HG02970 (cell line): ENCODE data around the gene ANKRD28.

ENCODE experiments used
- ATAC-seq: cut with Tn5 transposase; IDR thresholded peaks from one replicate; pipeline ENCODE4 v1.9.1; 2021; ENCODE audit warnings: mild to moderate bottlenecking, moderate library complexity, moderate number of reproducible peaks; ENCODE audit not compliant: unreplicated experiment, low FRiP score

Gene ANKRD28

DNA sequence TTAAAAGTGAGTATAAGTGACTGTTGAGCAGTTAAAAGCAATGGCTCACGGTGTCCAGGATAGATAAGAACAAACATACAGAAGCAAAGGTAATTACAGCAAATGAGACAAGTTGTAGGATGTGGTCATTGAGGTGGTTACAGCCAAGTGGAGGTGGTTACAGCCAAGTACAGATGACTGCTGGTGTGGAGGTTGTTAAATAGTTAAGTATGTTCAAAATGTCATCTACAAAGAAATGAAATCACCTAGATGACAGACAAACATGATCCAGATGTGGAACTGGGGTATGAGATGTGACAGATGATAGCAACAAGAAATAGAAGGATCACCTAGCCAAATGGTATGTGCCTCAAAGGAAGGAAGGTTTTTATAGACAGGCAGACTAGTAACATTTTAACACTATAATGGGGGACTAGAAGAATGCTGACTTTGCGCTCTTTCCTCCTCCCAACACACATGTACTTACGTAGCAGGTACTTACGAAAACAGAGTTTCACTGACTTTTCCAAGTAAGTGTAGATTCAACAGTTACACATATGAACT lies 6.8 kb upstream of the ANKRD28 start:
- no peak for ATAC-seq

DNA sequence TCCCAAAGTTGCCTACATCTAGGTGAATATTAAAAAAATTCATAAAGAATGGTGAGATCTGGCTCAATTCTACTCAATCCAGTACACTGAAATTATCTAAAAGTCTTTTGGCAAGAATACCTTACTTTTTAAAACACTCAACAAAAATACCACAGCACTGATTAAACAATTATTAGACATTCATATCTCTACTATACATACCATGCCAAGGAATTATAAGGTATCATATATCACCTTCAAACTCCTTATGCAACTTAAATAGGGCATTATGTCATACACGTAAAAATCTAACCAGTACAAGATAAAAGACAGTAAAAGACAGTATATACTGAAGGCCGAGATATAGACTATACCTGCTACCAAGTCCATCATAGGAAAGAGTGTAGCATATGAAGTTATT lies 6.1 kb upstream of the ANKRD28 start:
- ATAC-seq = no peak

DNA sequence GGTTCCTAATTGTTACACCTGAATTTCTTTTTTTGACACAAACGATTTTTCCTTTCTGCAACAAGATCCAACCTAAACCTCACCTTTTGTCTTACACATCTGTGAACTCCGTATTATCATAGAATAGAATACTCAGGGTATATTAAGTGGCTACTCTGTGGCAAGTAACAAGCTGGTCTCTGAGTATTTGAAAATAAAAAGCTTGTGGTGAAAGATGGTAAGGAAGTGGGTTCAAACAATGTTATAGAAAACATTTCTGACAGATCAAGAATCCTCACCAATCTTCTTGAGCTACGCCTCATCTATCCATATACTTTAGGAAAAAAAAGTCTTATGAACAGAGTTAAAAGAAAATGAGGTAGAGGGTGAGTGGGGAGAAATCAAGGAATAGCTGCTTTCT lies 3.5 kb upstream of the ANKRD28 start:
- no peak for ATAC-seq

DNA sequence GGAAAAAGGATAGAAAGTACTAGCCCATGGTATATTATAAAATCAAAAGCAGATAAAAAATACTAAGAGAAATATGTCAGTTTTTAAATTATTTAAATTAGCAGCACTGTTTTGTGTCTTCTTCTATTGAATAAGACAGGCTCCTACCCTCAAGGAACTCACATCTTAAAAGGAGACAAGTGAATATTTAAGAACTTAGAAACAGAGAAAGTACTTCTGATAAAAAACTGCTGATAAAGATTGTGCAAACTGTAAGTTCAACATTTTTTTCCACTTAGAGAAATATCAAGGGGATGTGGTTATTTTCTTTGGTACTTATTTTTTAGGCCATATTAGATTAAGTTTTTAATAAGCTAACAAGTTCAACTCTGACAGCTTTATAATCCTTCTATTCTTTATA lies 3.0 kb upstream of the ANKRD28 start:
- ATAC-seq = no peak

DNA sequence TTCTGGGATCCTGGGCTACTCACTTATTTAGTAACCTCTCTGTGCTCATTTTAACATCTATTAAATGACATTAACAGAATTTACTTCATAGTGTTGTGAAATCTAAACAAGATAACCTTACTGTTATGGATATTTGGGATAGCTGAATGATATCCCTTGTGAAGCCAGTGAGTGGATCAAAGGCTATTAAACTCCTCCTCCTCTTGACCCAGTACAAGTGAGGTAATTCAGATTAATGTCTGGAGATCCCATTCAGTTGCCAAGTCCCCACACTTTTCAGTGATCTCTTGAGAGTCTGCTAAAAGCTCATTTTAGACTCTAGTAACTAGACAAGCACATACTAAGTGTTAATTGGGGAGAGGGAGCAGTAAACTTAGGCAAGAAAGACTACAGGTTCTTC lies 2.5 kb upstream of the ANKRD28 start:
- ATAC-seq = no peak

DNA sequence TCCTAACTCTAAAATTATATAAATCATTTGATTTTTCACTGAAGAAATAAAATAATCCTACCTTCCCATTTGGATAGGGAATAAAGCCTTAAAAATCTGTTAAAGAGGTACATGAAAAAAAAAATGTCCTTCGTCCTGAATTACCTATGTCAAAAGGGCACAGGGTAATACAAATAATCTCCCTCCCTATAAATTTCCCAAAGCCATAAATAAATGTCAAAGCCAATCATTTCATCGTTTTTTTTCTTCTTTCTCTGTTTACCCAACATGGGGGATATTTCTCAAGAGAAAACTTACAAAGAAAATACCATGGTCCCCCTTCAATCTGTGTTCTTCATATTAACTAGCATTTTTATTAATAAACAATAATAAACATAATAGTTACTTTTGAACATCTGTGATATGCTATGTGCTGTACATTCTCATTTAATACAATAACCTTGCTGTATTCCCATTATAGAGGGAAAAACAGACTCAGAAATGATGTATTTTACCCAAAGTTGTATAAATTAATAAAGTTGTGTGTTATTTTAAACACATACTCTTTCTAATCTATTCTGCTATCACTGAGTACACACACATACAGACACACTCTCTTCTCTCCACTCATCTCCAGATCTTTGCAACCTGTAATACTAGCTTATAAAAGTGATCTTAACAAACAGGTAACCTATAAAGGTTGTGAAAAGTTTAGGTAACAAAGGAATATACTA lies 910 bp upstream of the ANKRD28 start:
- ATAC-seq = no peak

DNA sequence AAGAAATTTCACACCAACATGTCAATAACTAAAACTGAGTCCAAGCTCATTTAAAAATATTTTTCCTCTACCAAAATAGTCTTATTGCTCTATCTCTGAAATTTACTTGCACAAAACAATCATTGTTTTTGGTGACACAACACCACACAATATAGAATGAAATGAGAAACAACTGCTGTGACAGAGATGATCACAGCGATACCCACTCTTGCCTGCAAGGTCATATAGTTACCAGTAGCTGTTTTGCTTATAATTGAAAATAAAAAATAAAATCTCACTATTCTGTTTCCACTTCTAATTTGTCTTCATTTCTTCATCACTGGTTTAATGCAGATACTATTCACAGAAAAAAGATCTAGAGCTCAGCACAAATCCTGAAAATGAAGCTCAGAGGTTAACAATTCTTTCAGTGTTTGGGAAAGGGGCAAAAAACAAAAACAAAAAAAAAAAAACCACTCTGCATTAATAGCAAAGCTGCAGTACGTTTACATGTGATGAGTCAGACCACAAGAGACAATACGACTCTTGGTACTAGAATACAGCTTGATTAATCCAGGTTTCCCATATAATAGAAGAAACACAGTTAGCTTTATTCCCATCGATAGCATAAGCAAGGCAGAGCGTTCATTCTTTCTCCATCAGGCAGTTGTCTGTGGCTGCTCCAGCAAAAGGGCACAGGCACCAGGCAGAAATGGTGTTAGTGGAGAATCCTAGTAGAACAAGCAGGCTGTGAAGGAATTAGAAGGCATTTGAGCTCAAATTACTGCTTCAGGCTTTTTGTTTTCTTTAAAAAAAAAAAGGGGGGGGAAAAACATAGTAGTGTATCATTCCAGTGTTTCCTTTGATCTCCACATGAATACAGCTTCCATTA lies 773 bp downstream of the ANKRD28 start:
- ATAC-seq = no peak

DNA sequence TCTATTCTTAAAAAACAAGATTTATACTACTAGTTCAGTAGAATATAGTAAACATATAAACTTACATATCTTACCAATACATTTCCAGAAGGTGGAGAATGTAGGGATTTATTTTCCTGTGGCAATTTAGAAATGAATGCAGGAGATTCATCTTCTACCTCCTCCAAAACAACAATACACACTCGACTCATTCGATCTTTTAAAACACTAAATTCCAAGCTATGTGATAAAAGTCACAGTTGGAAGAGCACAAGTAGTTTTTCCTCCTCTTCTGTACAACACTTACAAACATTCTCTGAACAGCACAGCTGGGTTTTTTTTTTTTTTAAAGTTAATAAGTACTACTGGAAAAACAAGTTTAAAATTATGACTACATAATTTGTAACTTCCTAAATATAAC lies 1.4 kb downstream of the ANKRD28 start:
- no peak for ATAC-seq

DNA sequence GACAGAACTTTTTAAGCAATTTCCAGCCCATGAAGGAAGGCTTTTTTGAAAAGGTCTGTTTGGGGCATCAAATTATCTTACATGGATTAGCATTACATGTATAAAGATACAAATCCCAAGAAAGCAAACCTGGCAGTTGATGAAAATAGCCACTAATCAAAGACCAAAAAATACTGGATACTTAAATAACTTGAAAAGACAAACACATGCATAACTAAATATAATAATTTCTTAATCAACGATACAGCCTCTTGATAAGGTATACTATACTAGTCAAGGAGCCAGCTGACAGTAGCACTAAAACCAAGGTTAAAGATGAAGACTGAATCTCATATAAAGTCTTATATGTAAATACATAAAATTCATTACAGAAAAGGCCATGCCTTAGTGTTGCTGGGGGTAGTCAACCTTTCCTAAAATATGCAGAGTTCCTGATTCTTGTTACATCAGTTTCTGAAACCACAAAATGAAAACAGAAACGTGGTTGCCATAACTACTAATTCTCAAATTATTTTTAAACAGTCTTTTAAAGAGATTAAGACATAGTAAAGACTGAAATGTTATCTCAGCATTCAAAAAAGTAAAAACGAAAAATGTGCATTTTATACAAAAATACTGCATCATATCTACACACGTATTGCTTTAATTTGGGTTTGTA lies 2.0 kb downstream of the ANKRD28 start:
- no peak for ATAC-seq

DNA sequence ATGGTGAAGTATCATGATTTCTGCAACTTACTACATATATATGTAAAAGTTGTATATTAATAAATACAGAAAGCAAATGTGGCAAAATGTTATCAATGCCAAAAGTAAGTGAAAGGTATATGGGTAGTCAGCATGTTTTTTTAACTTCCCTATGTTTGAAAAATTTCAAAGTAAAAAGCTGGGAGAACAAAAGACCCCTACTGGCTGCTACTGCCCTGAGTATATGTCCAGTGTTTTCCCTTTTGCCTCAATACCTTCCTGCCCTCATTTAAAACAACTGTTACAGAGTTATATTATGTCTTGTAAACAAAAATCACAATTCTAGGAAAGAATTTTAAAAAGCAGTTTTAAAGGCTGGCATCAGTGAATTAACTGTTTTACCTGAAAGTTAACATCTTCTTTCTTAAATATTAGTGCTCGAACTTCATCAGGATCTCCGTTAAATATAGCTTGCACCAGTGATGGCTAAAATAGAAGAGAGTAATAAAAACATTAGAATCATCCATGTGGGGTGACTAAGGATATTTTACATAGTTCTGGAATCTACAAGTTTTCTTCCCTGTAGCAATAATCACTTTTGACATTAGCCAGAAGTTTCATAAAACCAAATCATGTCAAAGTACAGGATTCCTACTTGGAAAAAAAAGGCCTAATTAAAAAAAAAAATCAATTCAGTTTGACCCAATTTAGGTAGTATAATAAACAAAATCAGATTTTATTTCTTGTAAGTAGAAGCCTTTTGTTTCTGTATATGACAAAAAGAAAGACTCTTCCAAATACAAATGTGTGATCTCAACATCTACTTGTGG lies 2.7 kb downstream of the ANKRD28 start:
- ATAC-seq = no peak

DNA sequence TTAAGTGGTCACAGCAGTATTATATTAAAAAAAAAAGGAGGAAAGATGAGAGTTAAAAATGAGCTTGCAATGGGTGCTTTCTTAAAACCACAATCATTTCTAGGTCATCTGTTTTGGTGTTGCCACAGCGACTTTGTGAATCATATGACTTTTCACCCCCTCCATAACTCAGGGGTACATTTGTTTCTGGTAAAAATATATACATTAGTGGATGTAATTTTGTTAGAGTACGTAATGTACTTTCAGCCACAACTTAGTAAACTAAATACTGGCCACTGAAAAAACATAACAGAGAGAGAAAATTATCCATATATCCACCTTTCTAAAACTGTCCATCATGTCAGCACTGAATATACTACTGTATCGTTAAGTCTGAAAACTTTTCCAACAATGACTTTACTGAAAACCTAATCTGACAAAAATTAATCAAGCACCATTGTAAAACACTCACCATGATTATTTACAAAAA lies 3.4 kb downstream of the ANKRD28 start:
- no peak for ATAC-seq

DNA sequence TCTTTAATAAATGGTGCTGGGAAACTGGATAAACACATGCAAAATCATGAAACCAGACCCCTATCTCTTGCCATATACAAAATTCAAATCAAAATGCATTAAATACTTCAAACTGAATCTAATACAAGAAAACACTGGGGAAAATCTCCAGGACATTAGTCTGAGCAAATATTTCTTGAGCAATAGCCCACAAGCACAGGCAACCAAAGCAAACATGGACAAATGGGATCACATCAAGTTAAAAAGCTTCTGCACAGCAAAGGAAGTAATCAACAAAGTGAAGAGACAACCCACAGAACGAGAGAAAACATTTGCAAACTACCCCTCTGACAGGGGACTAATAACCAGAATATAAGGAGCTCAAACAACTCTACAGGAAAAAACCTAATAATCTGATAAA lies 6.3 kb downstream of the ANKRD28 start:
- ATAC-seq = no peak

DNA sequence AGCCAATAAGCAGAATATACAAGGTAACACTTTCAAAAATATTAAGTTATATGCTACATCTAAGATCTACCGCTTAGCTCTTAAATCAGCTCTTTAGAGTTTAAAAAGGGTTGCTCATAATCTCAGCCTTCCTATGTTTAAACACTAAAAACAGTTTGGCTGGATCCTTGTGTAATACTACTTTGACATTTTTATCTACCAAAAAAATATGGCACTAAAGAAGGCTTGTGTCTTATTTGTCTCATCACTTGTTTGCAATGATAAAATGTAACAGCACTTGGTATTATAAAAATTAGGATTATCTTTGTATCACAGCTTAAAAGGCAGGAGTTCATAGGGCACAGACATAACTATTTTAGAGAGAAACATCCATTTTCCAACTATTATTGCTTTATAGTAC lies 9.8 kb downstream of the ANKRD28 start:
- no peak for ATAC-seq

DNA sequence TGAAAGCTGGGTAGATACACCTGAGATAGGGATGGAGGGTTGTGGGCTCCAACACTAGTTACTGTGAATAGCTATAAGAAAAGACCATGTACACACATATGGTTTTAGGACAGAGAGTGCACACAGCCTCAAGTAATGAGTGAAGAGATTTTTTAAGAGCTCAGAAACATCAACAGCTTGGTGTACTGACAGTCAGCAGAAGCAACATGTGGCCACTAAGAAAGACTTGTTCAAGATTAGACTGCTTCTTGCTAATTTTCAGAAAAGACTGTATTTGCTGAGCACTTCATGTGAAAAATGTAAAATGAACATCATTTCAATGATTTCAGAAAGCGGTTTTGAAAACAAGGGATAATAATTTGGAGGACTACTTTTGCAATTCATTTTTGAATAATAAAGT lies 10.3 kb downstream of the ANKRD28 start:
- ATAC-seq = no peak

DNA sequence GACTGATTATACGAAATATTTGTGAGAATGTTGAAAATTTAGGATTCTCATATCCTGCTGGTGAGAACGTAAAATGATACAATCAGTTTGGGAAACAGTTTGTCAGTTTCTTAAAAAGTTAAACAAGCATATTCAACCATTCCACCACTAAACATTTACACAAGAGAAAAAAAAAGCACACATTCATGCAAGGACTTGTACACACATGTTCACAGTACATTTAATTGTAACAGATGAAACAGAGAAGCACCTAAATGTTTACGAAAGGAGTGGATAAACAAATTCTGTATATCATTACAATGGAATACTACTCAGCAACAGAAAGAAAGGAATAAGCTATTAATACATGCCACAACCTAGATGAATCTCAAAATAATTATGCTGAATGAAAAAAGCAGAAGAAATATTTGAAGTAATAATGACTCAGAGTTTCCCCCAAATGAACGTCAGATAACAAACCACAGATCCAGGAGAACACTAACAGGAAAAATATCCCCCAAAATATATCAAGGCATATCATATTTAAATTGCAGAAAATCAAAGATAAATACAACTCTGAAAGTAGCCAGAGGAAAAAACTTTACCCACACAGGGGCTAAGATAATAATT lies 14.3 kb downstream of the ANKRD28 start:
- ATAC-seq = no peak

DNA sequence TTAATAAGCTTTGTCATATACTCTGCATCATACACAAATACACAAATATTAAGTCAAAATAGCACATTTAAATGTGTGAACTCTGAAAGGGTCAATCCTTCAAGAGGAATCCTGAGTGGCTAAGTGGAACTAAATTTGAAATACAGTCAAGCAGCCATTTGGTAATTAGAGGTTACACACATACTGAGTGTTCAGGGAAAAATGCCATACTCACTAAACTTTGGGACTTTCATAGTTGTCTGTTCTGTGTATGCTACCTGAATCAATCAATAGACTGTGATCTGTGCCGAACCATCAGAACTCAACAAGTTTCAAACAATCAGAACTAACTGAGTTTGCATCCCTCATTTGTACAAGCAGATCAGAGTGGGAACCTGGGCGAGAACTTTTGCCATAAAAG lies 15.3 kb downstream of the ANKRD28 start:
- ATAC-seq = no peak

DNA sequence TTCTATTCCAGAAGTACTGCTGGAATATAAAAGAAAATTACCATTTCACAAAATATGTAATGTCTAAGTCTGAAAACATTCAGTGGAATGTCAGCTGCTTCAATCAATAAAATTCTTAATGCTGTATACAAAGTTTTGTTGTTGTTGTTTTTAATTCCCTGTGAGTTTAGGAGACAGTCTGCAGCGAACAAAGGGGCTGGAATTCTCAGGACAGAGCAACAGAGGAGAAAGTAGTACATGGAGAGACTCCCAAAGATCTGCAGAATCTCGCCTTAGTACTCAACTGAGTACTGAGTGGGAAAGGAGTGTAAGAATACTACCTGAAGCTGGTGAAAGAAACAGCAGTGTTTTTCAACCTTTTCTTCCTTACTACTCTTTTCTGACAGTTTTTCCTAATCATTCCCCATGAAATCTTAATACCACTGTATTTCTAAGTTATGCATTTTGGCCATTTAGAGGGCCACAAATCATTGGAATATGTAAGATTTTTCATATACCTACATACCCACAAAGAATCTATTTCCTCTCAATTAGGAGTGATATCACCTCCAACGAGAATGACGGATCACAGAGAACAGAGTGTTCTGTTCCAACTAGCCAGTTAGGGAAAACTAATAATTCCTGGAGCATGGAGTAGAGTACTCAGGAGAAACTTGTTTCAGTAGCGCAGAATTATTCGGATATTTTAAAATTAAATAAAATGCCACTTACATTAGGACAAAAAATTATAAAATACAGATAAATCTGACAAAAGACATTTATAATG lies 16.0 kb downstream of the ANKRD28 start:
- ATAC-seq = no peak

DNA sequence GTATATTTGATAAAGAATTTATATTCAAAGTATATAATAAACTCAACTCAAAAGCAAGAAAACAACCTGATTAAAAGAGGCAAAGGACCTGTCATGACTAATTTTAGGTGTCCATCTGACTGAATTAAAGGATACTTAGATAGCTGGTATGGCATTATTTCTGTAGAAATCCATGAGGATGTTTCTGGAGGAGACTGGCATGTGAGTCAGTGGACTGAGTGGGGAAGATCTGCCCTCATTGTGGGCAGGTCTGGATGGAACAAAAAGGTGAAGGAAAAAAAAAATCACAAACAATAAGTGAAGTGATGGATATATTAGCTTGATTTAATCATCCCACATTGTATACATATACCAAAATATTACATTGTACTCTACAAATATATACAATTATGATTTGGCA lies 16.6 kb downstream of the ANKRD28 start:
- no peak for ATAC-seq

DNA sequence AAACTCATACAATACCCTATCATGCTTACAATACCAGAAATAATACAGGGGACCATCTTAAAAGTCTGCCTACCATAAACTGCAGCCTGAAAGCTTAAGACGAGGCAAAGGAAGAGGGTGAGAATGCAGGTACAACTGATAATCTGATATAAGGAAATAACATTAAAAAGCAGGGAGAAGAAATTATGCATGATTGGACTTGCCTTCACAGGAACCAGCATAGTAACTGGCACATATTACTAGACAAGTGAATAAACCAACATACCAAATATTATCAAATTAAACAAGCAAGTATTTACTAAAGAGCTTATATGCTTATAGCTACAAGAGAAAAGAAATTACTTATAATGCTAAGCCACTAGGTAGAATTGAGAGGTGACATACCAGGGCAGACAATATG lies 18.7 kb downstream of the ANKRD28 start:
- no peak for ATAC-seq
